ENCODE data around the gene DDX19B.

- TF ChIP-seq CREB1 (IDR thresholded peaks at IDR 0.05; ENCODE audit: low read depth) (no peak), MAX (IDR thresholded peaks at IDR 0.05) (no peak), TCF12 (IDR thresholded peaks at IDR 0.05; ENCODE audit: low read depth) (no peak), EP300 (IDR thresholded peaks at IDR 0.05; ENCODE audit: borderline replicate concordance) (no peak), REST (IDR thresholded peaks at IDR 0.05; ENCODE audit: low read depth) (no peak), CEBPB (IDR thresholded peaks at IDR 0.05) (no peak), YY1 (IDR thresholded peaks at IDR 0.05; ENCODE audit: low read depth) (no peak), TAF1 (IDR thresholded peaks at IDR 0.05; ENCODE audit: low read depth) (no peak), USF1 (IDR thresholded peaks at IDR 0.05) (no peak), EGR1 (IDR thresholded peaks at IDR 0.05) (no peak)
Observed at GRCh38 chr16:70348991-70349390, 50.0 kb downstream of the DDX19B start.
